ENCODE measurements around the gene DPYD.

GRCh38 chr1:97853221-97853620, 67.6 kb downstream of the DPYD start:
- TF ChIP-seq CTCF (conservative IDR thresholded peaks at IDR 0.05) (no peak), ZFX (IDR thresholded peaks at IDR 0.05) (no peak)

Measured in C4-2B (cell line).